ENCODE results near the gene GALNT15.

The GALNT15 gene

GRCh38 chr3:16132928-16133327 is 41.6 kb upstream of the GALNT15 start:
- TF ChIP-seq, protein P1, sequence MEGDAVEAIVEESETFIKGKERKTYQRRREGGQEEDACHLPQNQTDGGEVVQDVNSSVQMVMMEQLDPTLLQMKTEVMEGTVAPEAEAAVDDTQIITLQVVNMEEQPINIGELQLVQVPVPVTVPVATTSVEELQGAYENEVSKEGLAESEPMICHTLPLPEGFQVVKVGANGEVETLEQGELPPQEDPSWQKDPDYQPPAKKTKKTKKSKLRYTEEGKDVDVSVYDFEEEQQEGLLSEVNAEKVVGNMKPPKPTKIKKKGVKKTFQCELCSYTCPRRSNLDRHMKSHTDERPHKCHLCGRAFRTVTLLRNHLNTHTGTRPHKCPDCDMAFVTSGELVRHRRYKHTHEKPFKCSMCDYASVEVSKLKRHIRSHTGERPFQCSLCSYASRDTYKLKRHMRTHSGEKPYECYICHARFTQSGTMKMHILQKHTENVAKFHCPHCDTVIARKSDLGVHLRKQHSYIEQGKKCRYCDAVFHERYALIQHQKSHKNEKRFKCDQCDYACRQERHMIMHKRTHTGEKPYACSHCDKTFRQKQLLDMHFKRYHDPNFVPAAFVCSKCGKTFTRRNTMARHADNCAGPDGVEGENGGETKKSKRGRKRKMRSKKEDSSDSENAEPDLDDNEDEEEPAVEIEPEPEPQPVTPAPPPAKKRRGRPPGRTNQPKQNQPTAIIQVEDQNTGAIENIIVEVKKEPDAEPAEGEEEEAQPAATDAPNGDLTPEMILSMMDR (IDR thresholded peaks at IDR 0.05), result no peak
- H3K36me3 ChIP-seq, result no peaks in the 10 kb centered on the region
- no peaks in the 10 kb centered on the region for H3K9me3 ChIP-seq
- no peaks in the 10 kb centered on the region for H3K27me3 ChIP-seq
- H3K27ac ChIP-seq, result no peak overlapping the region
- no peaks in the 10 kb centered on the region for H3K4me1 ChIP-seq (ENCODE audit: control insufficient read depth in 1 of 2, insufficient read depth in 1 of 2, low read depth in 1 of 2, low read length in 1 of 2)
- H3K4me3 ChIP-seq (ENCODE audit: low read depth in 1 of 2, low read length in 1 of 2), result no peak overlapping the region

DNA sequence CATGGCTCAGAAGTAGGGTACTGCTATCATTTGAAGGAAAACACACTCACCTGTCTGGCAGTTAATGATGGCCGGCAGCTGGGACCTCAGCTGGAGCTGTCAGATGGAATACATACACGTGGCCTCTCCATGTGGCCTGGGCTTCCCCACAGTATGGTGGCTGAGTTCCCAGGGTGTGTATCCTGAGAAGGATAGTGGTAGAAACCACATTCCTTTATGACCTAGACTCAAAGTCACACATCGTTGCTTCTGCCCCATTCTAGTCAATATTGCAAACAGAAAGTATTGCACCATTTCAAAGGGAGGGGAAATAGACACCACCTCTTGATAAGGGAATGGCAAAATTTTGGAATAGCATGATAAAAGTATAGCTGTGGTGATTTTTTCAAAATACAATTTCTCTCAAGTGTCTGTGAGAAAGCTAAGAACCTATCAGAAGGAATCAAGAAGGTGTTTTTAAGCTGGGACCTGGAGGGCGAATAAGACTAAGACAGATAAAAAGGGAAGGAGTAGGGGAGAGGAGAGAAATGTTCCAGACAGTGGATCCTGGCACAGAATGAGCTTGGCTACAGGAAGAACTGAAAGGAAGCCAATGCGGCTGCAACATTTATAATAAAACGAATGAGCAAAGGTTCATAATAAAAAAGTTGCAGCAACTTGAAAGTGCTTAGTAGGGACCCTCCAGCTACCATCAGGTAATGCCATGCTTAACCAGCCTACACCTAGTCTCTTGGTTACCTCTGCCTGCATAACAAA is 40.1 kb upstream of the GALNT15 start:
- H3K36me3 ChIP-seq, result no peaks in the 10 kb centered on the region
- H3K27me3 ChIP-seq, result no peaks in the 10 kb centered on the region
- no peak overlapping the region for H3K27ac ChIP-seq
- no peaks in the 10 kb centered on the region for H3K4me1 ChIP-seq (ENCODE audit: control insufficient read depth in 1 of 2, insufficient read depth in 1 of 2, low read depth in 1 of 2, low read length in 1 of 2)
- H3K9me3 ChIP-seq, result no peaks in the 10 kb centered on the region
- TF ChIP-seq, protein P1 (IDR thresholded peaks at IDR 0.05), result no peak
- no peak overlapping the region for H3K4me3 ChIP-seq (ENCODE audit: low read depth in 1 of 2, low read length in 1 of 2)

- no peaks in the 10 kb centered on the region for H3K36me3 ChIP-seq
- no peak overlapping the region for H3K4me3 ChIP-seq (ENCODE audit: low read depth in 1 of 2, low read length in 1 of 2)
- no peaks in the 10 kb centered on the region for H3K9me3 ChIP-seq
- H3K27me3 ChIP-seq, result no peaks in the 10 kb centered on the region
- H3K27ac ChIP-seq, result no peak overlapping the region
- H3K4me1 ChIP-seq (ENCODE audit: control insufficient read depth in 1 of 2, insufficient read depth in 1 of 2, low read depth in 1 of 2, low read length in 1 of 2), result no peaks in the 10 kb centered on the region
- TF ChIP-seq, protein P1 (IDR thresholded peaks at IDR 0.05), result no peak
These were observed 38.4 kb upstream of the GALNT15 start for GRCh38 chr3:16136055-16136454.

- Histone ChIP-seq H3K36me3 (no peaks in the 10 kb centered on the region), H3K27ac (no peak overlapping the region), H3K4me1 (ENCODE audit: control insufficient read depth in 1 of 2, insufficient read depth in 1 of 2, low read depth in 1 of 2, low read length in 1 of 2) (no peaks in the 10 kb centered on the region), H3K4me3 (ENCODE audit: low read depth in 1 of 2, low read length in 1 of 2) (no peak overlapping the region), H3K27me3 (no peaks in the 10 kb centered on the region), H3K9me3 (no peaks in the 10 kb centered on the region)
- TF ChIP-seq, protein P1 (IDR thresholded peaks at IDR 0.05), result no peak
These were observed 37.4 kb upstream of the GALNT15 start for GRCh38 chr3:16137044-16137443.

DNA sequence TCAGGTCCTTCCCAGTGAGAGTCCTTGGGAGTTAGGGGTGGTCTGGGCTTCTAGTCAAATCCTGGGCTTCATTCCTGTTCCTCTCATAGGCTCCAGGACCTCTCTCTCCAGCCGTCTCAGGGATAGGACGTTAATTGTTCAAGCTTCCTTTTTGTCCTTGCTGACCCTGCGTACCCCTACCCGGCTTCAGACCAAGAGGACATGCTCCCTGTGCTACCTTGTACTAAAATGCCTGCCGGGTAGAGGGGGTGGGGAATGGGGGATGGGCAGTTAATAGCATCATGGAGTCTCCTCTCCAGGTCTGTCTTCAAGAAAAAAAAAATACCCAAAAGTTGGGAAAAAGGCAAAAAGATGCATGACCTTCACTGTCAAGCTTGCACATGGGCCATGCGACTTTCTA is 36.5 kb upstream of the GALNT15 start:
- Histone ChIP-seq H3K36me3 (no peaks in the 10 kb centered on the region), H3K27me3 (no peaks in the 10 kb centered on the region), H3K4me1 (ENCODE audit: control insufficient read depth in 1 of 2, insufficient read depth in 1 of 2, low read depth in 1 of 2, low read length in 1 of 2) (no peaks in the 10 kb centered on the region), H3K27ac (no peak overlapping the region), H3K9me3 (no peaks in the 10 kb centered on the region), H3K4me3 (ENCODE audit: low read depth in 1 of 2, low read length in 1 of 2) (no peak overlapping the region)
- TF ChIP-seq, protein P1 (IDR thresholded peaks at IDR 0.05), result no peak
